Common myeloid progenitor, CD34-positive (primary cell): Measurements from ENCODE around the gene LRIG2. TPM values are rescaled to one million over a fixed set of nuclear protein-coding genes. Genes with fewer than 3 reads are reported as not detected.
"Not testable (repeated sequence)": the region's sequence is repeated elsewhere in the genome, so short reads cannot be mapped to it uniquely, and the experiment has no call there.

Source experiments
- CTCF ChIA-PET: fragments of 350-600 bp; sonication (Branson Sonifier 250); formaldehyde crosslinking; loops from one replicate; lab custom pipeline; 2021; ENCODE audit warnings: antibody characterized with exemption; lab: Charles Lee
- POLR2A ChIA-PET: fragments of 350-600 bp; sonication (Branson Sonifier 250); formaldehyde crosslinking; loops from one replicate; lab custom pipeline; 2021; ENCODE audit warnings: antibody characterized with exemption; lab: Charles Lee
- DNase-seq, 3 donors: peaks; one replicate each; pipeline versions ENCODE4 v3.0.0 to v3.0.0-alpha.2; 2013
- H3K27ac ChIP-seq, 2 experiments: 1 replicate in 1 of 2; 2 replicates in 1 of 2; pipeline ENCODE4 v1.7.0; 2013; ENCODE audit warnings: inconsistent platforms in 2 of 2, low read length in 2 of 2, mild to moderate bottlenecking in 2 of 2, low read depth in 1 of 2, moderate library complexity in 1 of 2; ENCODE audit not compliant: severe bottlenecking in 2 of 2, insufficient read depth in 1 of 2, poor library complexity in 1 of 2
- H3K27me3 ChIP-seq, 5 experiments: replicated peaks in 2 of 5; 1 replicate in 3 of 5; 2 replicates in 2 of 5; pipeline versions ENCODE4 v1.6.1 to v1.7.0; 2013; ENCODE audit warnings: low read length in 4 of 5, mild to moderate bottlenecking in 2 of 5, moderate library complexity in 2 of 5, inconsistent platforms in 1 of 5; ENCODE audit not compliant: insufficient read depth in 5 of 5, control insufficient read depth in 4 of 5
- H3K36me3 ChIP-seq, 4 experiments: 1 replicate in 2 of 4; 2 replicates in 2 of 4; pipeline versions ENCODE4 v1.6.1 to v1.7.0; 2013; ENCODE audit warnings: low read length in 3 of 4, control low read depth in 1 of 4, mild to moderate bottlenecking in 1 of 4; ENCODE audit not compliant: control insufficient read depth in 4 of 4, insufficient read depth in 4 of 4
- H3K4me1 ChIP-seq, 4 experiments: 1 replicate in 3 of 4; 2 replicates in 1 of 4; pipeline versions ENCODE4 v1.6.1 to v1.7.1; 2013; ENCODE audit warnings: low read length in 3 of 4, mild to moderate bottlenecking in 3 of 4, control low read depth in 1 of 4, inconsistent platforms in 1 of 4, moderate library complexity in 1 of 4; ENCODE audit not compliant: control insufficient read depth in 4 of 4, insufficient read depth in 4 of 4; ENCODE audit errors: control extremely low read depth in 1 of 4
- H3K4me3 ChIP-seq, 7 experiments: 1 replicate in 4 of 7; 2 replicates in 3 of 7; pipeline versions ENCODE4 v1.5.1 to v1.7.0; 2013; ENCODE audit warnings: mild to moderate bottlenecking in 7 of 7, low read length in 6 of 7, moderate library complexity in 6 of 7, inconsistent platforms in 2 of 7, low read depth in 2 of 7, control low read depth in 1 of 7; ENCODE audit not compliant: insufficient read depth in 4 of 7, control insufficient read depth in 1 of 7; ENCODE audit errors: extremely low read depth in 1 of 7
- H3K9me3 ChIP-seq, 5 experiments: 1 replicate in 4 of 5; 2 replicates in 1 of 5; pipeline versions ENCODE4 v1.6.1 to v1.7.1; 2013; ENCODE audit warnings: low read length in 4 of 5, mild to moderate bottlenecking in 2 of 5, inconsistent platforms in 1 of 5, low read depth in 1 of 5, moderate library complexity in 1 of 5; ENCODE audit not compliant: control insufficient read depth in 4 of 5, insufficient read depth in 2 of 5; ENCODE audit errors: control extremely low read depth in 1 of 5
- WGBS: methylation state at CpG from one replicate; pipeline ENCODE4 v1.1.5; 2013; ENCODE audit not compliant: insufficient coverage; 5-methylcytosine and 5-hydroxymethylcytosine counted together
- polyA plus RNA-seq: library from polyadenylated mRNA; unstranded; fragments of 120-200 nt; gene quantifications from one replicate; pipeline ENCODE4 v1.2.1, GENCODE V29; 2013

The LRIG2 gene, protein sequence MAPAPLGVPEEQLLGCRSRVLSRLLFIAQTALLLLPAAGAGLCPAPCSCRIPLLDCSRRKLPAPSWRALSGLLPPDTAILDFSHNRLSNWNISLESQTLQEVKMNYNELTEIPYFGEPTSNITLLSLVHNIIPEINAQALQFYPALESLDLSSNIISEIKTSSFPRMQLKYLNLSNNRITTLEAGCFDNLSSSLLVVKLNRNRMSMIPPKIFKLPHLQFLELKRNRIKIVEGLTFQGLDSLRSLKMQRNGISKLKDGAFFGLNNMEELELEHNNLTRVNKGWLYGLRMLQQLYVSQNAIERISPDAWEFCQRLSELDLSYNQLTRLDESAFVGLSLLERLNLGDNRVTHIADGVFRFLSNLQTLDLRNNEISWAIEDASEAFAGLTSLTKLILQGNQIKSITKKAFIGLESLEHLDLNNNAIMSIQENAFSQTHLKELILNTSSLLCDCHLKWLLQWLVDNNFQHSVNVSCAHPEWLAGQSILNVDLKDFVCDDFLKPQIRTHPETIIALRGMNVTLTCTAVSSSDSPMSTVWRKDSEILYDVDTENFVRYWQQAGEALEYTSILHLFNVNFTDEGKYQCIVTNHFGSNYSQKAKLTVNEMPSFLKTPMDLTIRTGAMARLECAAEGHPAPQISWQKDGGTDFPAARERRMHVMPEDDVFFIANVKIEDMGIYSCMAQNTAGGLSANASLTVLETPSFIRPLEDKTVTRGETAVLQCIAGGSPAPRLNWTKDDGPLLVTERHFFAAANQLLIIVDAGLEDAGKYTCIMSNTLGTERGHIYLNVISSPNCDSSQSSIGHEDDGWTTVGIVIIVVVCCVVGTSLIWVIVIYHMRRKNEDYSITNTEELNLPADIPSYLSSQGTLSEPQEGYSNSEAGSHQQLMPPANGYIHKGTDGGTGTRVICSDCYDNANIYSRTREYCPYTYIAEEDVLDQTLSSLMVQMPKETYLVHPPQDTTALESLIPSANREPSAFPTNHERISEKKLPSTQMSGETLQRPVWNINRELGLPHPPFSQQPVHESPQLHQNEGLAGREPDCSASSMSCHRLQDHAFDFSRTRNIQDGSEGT
- 9.1 TPM for polyA plus RNA-seq

DNA sequence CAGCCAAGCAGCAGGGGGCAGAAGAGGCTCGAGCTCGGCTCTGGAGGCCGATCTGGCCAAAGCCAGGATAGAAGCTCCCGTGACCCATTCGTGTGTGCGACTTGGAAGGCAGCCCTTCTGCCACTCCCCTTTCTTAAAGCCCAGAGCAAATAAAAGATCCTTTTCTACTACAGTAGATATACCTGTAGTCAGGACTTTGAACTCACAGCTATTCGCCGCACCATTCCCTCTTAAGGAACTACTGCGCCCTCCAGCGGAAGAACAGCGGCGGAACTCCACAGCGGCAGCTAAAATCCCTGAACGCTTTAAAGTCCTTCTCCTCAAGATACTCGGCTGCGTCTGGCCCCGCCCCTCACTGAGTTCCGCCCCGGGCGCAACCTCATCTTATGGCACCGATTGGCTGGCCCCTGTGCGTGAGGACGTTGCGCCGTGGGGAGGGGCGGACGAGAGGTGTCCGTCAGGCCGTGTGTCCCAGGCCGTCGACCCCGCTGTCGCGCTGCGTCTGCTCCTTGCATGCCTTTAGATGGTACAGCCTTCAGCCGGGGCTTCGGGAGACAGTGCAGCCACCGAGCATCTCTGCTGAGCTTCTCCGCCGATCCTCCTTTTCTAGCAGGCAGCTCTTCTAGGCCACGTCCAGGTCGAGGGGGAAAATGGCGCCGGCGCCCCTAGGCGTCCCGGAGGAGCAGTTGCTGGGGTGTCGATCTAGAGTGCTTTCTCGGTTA is at the start of gene LRIG2:
Gene LRIG2 (plus strand): TSS at position 442 of the 722 bp plus-strand sequence. CDS start 209 bp downstream, at position 651.
- POLR2A ChIA-PET = interaction anchor here (0.6 kb wide), 1 partner anchor 26 kb away, joined by 3 read pairs; no protein-coding TSS in a partner anchor
- Histone ChIP-seq H3K36me3 (peaks cover 0 to 6% (median under 1%) of the 10 kb centered on the region in 4 experiments), H3K4me3 (peak within 1 kb of the TSS; percentile 83 to 97 (median 90)), H3K27me3 (no peaks in the 10 kb centered on the region), H3K27ac (peak within 1 kb of the TSS; percentile 79 to 96), H3K9me3 (no peaks in the 10 kb centered on the region), H3K4me1 (peaks cover 6 to 16% (median 14%) of the 10 kb centered on the region in 4 experiments)
- peak; percentile 98 for DNase-seq
- CTCF ChIA-PET = interaction anchor here (0.7 to 3.0 kb wide), 23 partner anchors 8 to 615 kb away, joined by 3 to 31 read pairs (median 5); a partner anchor contains a TSS
- under 1% methylated on average over 34 of the region's 49 CpGs for WGBS

DNA sequence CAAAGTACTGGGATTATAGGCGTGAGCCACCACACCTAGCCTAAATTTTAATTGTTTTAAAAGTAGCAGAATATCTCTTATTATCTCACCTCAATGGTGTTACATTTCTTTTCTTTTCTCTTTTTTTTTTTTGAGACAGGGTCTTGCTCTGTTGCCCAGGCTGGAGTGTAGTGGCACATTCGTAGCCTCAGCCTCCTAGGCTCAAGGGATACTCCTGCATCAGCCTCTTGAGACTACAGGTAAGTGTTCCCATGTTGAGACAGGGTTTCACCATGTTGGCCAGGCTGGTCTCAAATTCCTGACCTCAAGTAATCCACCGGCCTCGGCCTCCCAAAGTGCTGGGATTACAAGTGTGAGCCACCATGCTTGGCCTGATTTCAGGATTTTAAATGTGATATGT is 49.7 kb upstream of the LRIG2 start:
- H3K27me3 ChIP-seq, H3K4me1 ChIP-seq, H3K9me3 ChIP-seq, H3K36me3 ChIP-seq, H3K27ac ChIP-seq, CTCF ChIA-PET, H3K4me3 ChIP-seq, DNase-seq: not testable (repeated sequence)
- WGBS = 100% methylated on average over 1 of the region's 4 CpGs
- POLR2A ChIA-PET = interaction anchor here (0.6 kb wide), 1 partner anchor 14 kb away, joined by 3 read pairs; no protein-coding TSS in a partner anchor

DNA sequence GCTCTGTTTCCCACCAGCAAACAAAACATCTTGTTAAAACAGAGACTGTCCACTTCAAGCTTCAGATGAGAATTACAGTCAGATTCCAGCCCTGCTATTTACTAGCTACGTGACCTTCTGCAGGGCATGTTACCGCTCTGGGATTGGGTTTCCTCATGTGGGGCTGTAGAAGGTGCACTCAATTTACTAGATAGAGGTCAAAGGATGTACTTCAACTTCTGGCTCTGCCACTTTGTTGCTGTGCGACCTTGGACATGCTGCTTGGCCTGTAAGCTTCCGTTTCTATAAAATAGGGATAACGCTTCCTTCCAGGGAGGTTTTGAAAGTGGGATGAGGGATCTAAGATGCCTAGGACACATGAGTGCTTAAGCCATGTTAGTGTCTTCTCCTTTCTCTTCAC is 46.0 kb upstream of the LRIG2 start:
- 100% methylated on average over 2 of the region's 5 CpGs for WGBS
- no peak for DNase-seq
- H3K27me3 ChIP-seq = no peaks in the 10 kb centered on the region
- CTCF ChIA-PET = interaction anchor here (1.6 kb wide), 1 partner anchor 13 kb away, joined by 4 read pairs; no protein-coding TSS in a partner anchor
- H3K27ac ChIP-seq = no peak overlapping the region
- no peak overlapping the region for H3K4me3 ChIP-seq
- no peaks in the 10 kb centered on the region for H3K36me3 ChIP-seq
- H3K4me1 ChIP-seq = no peaks in the 10 kb centered on the region
- POLR2A ChIA-PET = no interaction called here
- H3K9me3 ChIP-seq = no peaks in the 10 kb centered on the region

DNA sequence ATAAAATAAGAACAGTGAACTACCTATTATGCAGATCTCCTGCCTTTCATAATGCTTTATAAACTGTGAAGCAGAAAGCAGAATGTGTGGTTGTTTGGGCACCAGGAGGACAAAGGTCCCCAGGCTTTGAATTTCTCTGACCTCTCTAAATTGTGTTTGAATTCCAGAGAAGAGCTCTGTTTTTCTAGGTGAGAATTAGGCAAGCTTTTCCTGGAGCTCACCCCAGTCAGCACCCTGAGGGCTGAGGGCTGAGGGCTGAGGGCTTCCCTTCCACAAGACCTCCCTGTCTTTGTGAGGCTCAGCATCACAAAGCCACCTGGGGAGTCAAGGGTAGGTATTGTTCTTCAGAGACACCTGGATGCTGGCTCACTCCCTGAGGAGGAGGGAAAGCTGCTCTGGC is 45.5 kb upstream of the LRIG2 start:
- ChIA-PET CTCF (interaction anchor here (1.6 kb wide), 1 partner anchor 13 kb away, joined by 4 read pairs; no protein-coding TSS in a partner anchor), POLR2A (no interaction called here)
- DNase-seq = no peak
- Histone ChIP-seq H3K9me3 (no peaks in the 10 kb centered on the region), H3K27ac (no peak overlapping the region), H3K4me1 (no peaks in the 10 kb centered on the region), H3K4me3 (no peak overlapping the region), H3K36me3 (no peaks in the 10 kb centered on the region), H3K27me3 (no peaks in the 10 kb centered on the region)

GRCh38 chr1:113029822-113030221 is 43.2 kb upstream of the LRIG2 start:
- POLR2A ChIA-PET = interaction anchor here (0.6 to 0.7 kb wide), 2 partner anchors 74 to 1227 kb away, joined by 3 to 4 read pairs; partner anchors contain the start of gene SLC16A1
- no CpG with 5 or more reads among the region's 1 CpG for WGBS
- Histone ChIP-seq H3K4me1 (no peaks in the 10 kb centered on the region), H3K27me3 (no peaks in the 10 kb centered on the region), H3K4me3 (no peak overlapping the region), H3K9me3 (no peaks in the 10 kb centered on the region), H3K27ac (no peak overlapping the region), H3K36me3 (no peaks in the 10 kb centered on the region)
- CTCF ChIA-PET = no interaction called here
- DNase-seq = no peak

DNA sequence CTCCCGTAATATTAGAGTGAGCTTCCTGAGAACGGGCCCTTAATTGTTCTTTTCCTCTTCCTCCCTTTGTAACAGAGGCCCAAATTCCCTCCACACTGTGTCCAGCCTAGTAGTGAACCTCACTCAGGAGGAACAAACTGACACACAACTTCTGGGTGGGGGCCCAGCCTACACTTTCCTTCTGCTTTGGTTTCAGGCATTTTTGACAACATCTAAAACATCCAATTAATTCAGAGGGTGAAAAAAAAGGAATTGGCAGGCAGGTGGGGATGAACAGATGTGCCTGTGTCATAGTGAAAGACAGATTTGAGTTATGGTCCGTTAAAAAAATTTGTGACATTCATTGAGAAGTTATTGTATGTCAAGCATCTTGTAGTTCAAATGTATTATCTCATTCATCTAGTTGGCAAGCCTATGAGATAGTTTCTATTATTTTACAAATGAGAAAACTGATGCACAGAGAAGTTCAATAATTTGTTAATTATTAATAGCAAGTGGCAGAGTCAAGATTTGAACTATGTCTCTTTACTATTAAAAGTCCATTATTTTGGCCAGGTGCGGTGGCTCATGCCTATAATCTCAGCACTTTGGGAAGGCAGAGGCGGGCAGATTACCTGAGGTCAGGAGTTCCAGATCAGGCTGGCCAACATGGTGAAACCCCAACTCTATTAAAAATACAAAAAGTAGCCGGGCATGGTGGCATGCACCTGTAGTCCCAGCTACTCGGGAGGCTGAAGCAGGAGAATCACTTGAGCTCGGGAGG is 41.6 kb upstream of the LRIG2 start:
- Histone ChIP-seq H3K36me3 (no peaks in the 10 kb centered on the region), H3K9me3 (no peaks in the 10 kb centered on the region), H3K4me1 (no peaks in the 10 kb centered on the region), H3K27ac (no peak overlapping the region), H3K4me3 (no peak overlapping the region), H3K27me3 (no peaks in the 10 kb centered on the region)
- POLR2A ChIA-PET = no interaction called here
- DNase-seq = no peak
- CTCF ChIA-PET = interaction anchor here (1.1 kb wide), 1 partner anchor 11 kb away, joined by 4 read pairs; no protein-coding TSS in a partner anchor
- WGBS = 88% methylated on average over 7 of the region's 8 CpGs
